Heart left ventricle (tissue), 16 donors: ENCODE data around the gene KCNJ10. TPM values are rescaled to one million over a fixed set of nuclear protein-coding genes. Genes with fewer than 3 reads are reported as not detected.

Source experiments
- ATAC-seq, 4 donors: fragments of 200-7000 bp; cut with Tn5 transposase; one replicate each; pipeline ENCODE4 v1.9.1; 2020 to 2022; ENCODE audit warnings: moderate library complexity in 4 of 4, mild to moderate bottlenecking in 3 of 4, moderate number of reproducible peaks in 1 of 4
- DNase-seq, 5 donors: peaks; one replicate each; pipeline ENCODE4 v3.0.0-alpha.2; 2020
- H3K27ac ChIP-seq, 12 donors: fragments of 200-600 bp; sonication (generic) in 4 of 12; one replicate each; pipeline versions ENCODE4 v1.5.0 to v1.8.0; 2016 to 2022; ENCODE audit warnings: mild to moderate bottlenecking in 2 of 12
- H3K27me3 ChIP-seq, 9 donors: fragments of 200-600 bp; sonication (generic) in 2 of 9; one replicate each; pipeline versions ENCODE4 v1.5.1 to v1.8.0; 2016 to 2022; ENCODE audit warnings: mild to moderate bottlenecking in 3 of 9
- H3K36me3 ChIP-seq, 9 donors: fragments of 200-600 bp; sonication (generic) in 2 of 9; one replicate each; pipeline versions ENCODE4 v1.5.0 to v1.8.0; 2018 to 2022; ENCODE audit warnings: mild to moderate bottlenecking in 2 of 9
- H3K4me1 ChIP-seq, 12 donors: fragments of 200-600 bp; sonication (generic) in 4 of 12; one replicate each; pipeline versions ENCODE4 v1.5.0 to v1.8.0; 2016 to 2022; ENCODE audit warnings: mild to moderate bottlenecking in 3 of 12
- H3K4me3 ChIP-seq, 12 donors: fragments of 200-600 bp; sonication (generic) in 4 of 12; one replicate each; pipeline versions ENCODE4 v1.5.0 to v1.8.0; 2017 to 2022; ENCODE audit warnings: mild to moderate bottlenecking in 9 of 12, moderate library complexity in 4 of 12
- H3K9me3 ChIP-seq, 12 donors: fragments of 200-600 bp; sonication (generic) in 4 of 12; one replicate each; pipeline versions ENCODE4 v1.5.0 to v1.8.0; 2016 to 2022; ENCODE audit warnings: mild to moderate bottlenecking in 1 of 12
- POLR2A ChIP-seq, 2 donors: fragments of 450-650 bp; IDR thresholded peaks; one replicate each; pipeline ENCODE4 v1.6.1; 2017; ENCODE audit warnings: antibody characterized with exemption in 2 of 2, mild to moderate bottlenecking in 2 of 2, moderate library complexity in 2 of 2
- WGBS, 4 donors: extraction: QIAGEN DNeasy Blood & Tissue Kit in 2 of 4; methylation state at CpG; one replicate each; pipeline versions ENCODE4 v1.1.5 to v1.1.7; 2013 to 2018; 5-methylcytosine and 5-hydroxymethylcytosine counted together
- intact Hi-C, 10 donors: fragments of 100-400 bp; cut with DNase I; formaldehyde crosslinking; loops; one replicate each; pipeline versions ENCODE4 v1.11.1 to v1.14.2; 2022
- polyA plus RNA-seq, 2 donors: library from polyadenylated mRNA; stranded (reverse); fragments of 200-250 nt; gene quantifications; one replicate each; pipeline ENCODE4 v1.2.3, GENCODE V29; 2013
- total RNA-seq, 9 donors: library from RNA; depleted of rRNA in 2 of 9; stranded (reverse); fragments of >200 nt in 2 of 9; fragmentation: NEBNext Ultra II Directional in 3 of 9; extraction: Animal tissue kit (Norgen Biotek cat#: 25700) in 3 of 9; gene quantifications; one replicate each; pipeline versions ENCODE4 v1.1.0 to v1.2.4, GENCODE V29; 2016 to 2023
- TF ChIP-seq, protein P1 (sequence below), 12 donors: fragments of 200-600 bp; sonication (generic) in 4 of 12; IDR thresholded peaks; one replicate each; pipeline versions ENCODE4 v1.5.0 to v1.8.0; 2018 to 2022; ENCODE audit warnings: antibody characterized with exemption in 12 of 12, mild to moderate bottlenecking in 5 of 12
- donor health status: ischemic (EF 13 %, LVEDD 7.1; RV severe dilation, severe dysfunction).
- donor health status: healthy with polysubstance abuse.
- donor health status: DM: no; HTN: yes; CAD: no.
- donor health status: DM: no; HTN: no; CAD: no.
- donor health status: ischemic (EF 25% LVEDD 6.9; RV normal size, moderate dysfunction).
- donor health status: ischemic (EF 25% LVEDD 5.7; RV mildly dilated, moderate dysfunction).
- donor health status: healthy.
- donor health status: DM: yes; HTN: yes; CAD: no.
- donor health status: ischemic (EF 35%, LVEDD 5.7; RV mildly dilated, moderate dysfunction).
- donor health status: nonischemic (EF 11% LVEDD 7.7; RV severe dilation, severe dysfunction).
- donor health status: DM: yes; HTN: yes; CAD: no.
- donor health status: PGD.
- donor health status: ischemic (EF 29% LVEDD 5.4; RV normal size, mild dysfunction).
- donor health status: nonischemic (EF 23%, LVEDD 6.1; RV moderate dilation, normal function).

KCNJ10 gene
- total and polyA plus RNA-seq, 11 donors = 0.08 to 1.1 (median 0.48) TPM; not detected in 8

GRCh38 chr1:160103658-160104408 lies 33.9 kb upstream of the KCNJ10 start:
- 51 to 67% (median 58%) methylated on average over 6 of the region's 6 CpGs for WGBS, 4 donors
- intact Hi-C loops = loop anchor here in 8 of 10 donors (5.0 to 10.0 kb wide), 7 partner anchors 88 to 273 kb away; partner anchors contain the start of gene CASQ1 (in 3 of the 8)

GRCh38 chr1:160101717-160102522 lies 32.0 kb upstream of the KCNJ10 start:
- Histone ChIP-seq H3K27me3 (no peaks in the 10 kb centered on the region), H3K36me3 (no peaks in the 10 kb centered on the region), H3K4me1 (peaks cover 7 to 57% (median 35%) of the 10 kb centered on the region in 12 donors), H3K27ac (peak overlapping the region in 11 of 12 donors; percentile 34 to 95 (median 72)), H3K9me3 (no peaks in the 10 kb centered on the region), H3K4me3 (no peak overlapping the region)
- ATAC-seq (no peak), DNase-seq (no peak)
- WGBS, 4 donors = 53 to 63% (median 56%) methylated on average over 9 of the region's 9 CpGs
- no peak for TF ChIP-seq POLR2A (IDR thresholded peaks at IDR 0.05)
- TF ChIP-seq, protein P1, sequence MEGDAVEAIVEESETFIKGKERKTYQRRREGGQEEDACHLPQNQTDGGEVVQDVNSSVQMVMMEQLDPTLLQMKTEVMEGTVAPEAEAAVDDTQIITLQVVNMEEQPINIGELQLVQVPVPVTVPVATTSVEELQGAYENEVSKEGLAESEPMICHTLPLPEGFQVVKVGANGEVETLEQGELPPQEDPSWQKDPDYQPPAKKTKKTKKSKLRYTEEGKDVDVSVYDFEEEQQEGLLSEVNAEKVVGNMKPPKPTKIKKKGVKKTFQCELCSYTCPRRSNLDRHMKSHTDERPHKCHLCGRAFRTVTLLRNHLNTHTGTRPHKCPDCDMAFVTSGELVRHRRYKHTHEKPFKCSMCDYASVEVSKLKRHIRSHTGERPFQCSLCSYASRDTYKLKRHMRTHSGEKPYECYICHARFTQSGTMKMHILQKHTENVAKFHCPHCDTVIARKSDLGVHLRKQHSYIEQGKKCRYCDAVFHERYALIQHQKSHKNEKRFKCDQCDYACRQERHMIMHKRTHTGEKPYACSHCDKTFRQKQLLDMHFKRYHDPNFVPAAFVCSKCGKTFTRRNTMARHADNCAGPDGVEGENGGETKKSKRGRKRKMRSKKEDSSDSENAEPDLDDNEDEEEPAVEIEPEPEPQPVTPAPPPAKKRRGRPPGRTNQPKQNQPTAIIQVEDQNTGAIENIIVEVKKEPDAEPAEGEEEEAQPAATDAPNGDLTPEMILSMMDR (IDR thresholded peaks at IDR 0.05) = no peak
- intact Hi-C loops = loop anchor here in 9 of 10 donors (1.0 to 10.0 kb wide), 15 partner anchors 89 to 275 kb away; partner anchors contain the start of gene CASQ1 (in 4 of the 9)

More at GRCh38 chr1:160103658-160104408, 33.9 kb upstream of the KCNJ10 start:
- Histone ChIP-seq H3K27me3 (no peaks in the 10 kb centered on the region), H3K4me1 (peaks cover 0 to 45% (median 22%) of the 10 kb centered on the region in 12 donors), H3K27ac (peak overlapping the region in 3 of 12 donors; percentile 32 to 95 (median 35)), H3K4me3 (no peak overlapping the region), H3K36me3 (no peaks in the 10 kb centered on the region), H3K9me3 (no peaks in the 10 kb centered on the region)
- ATAC-seq (no peak), DNase-seq (no peak)
- TF ChIP-seq POLR2A (IDR thresholded peaks at IDR 0.05) = no peak
- TF ChIP-seq, protein P1 (IDR thresholded peaks at IDR 0.05) = no peak

- WGBS, 4 donors = 23 to 31% (median 25%) methylated on average over 11 to 13 of the region's 13 CpGs
- peak overlapping the region in 1 of 12 donors; percentile 8 for H3K4me3 ChIP-seq
- no peaks in the 10 kb centered on the region for H3K36me3 ChIP-seq
- intact Hi-C loops = loop anchor here in 9 of 10 donors (1.0 to 10.0 kb wide), 15 partner anchors 90 to 276 kb away; partner anchors contain the start of gene CASQ1 (in 4 of the 9)
- peaks cover 7 to 64% (median 35%) of the 10 kb centered on the region in 12 donors for H3K4me1 ChIP-seq
- peak overlapping the region in 11 of 12 donors; percentile 34 to 95 (median 72) for H3K27ac ChIP-seq
- no peaks in the 10 kb centered on the region for H3K9me3 ChIP-seq
- peak; percentile 85 to 90 (median 89) for DNase-seq
- H3K27me3 ChIP-seq = no peaks in the 10 kb centered on the region
- TF ChIP-seq POLR2A (IDR thresholded peaks at IDR 0.05) = no peak
- TF ChIP-seq, protein P1 (IDR thresholded peaks at IDR 0.05) = peak; percentile 77 to 96 (median 90)
- ATAC-seq = peak; percentile 8 to 59 (median 34)
Observed at GRCh38 chr1:160101037-160101716, 31.2 kb upstream of the KCNJ10 start.
